ENCODE measurements around the gene ZBTB8A.

GRCh38 chr1:32500387-32501209 is 38.6 kb upstream of the ZBTB8A start:
- TF ChIP-seq YY1 (IDR thresholded peaks at IDR 0.05; ENCODE audit: low read depth, low read length) (peak; percentile 88), CTCF (IDR thresholded peaks at IDR 0.05 in 2 of 3, conservative IDR thresholded peaks at IDR 0.05 in 1 of 3; ENCODE audit: control insufficient read depth in 2 of 3, extremely low read depth in 1 of 3, insufficient read depth in 1 of 3, low read depth in 3 of 3, low read length in 3 of 3) (no peak), SIN3A (IDR thresholded peaks at IDR 0.05; ENCODE audit: low read depth, low read length) (no peak), HDAC2 (IDR thresholded peaks at IDR 0.05) (no peak), SMAD1 (IDR thresholded peaks at IDR 0.05; ENCODE audit: low read depth, partially characterized antibody) (no peak), ATF7 (IDR thresholded peaks at IDR 0.05; ENCODE audit: low read depth) (no peak), SREBF1 (IDR thresholded peaks at IDR 0.05; ENCODE audit: low read length) (no peak), POLR2A (IDR thresholded peaks at IDR 0.05; ENCODE audit: low read depth, low read length) (peak; percentile 32; the same call in 1 of the 2 replicates), TAF1 (IDR thresholded peaks at IDR 0.05; ENCODE audit: borderline replicate concordance, low read depth, low read length) (no peak), CHD2 (IDR thresholded peaks at IDR 0.05; ENCODE audit: borderline replicate concordance, low read depth, low read length) (no peak), CBFB (IDR thresholded peaks at IDR 0.05; ENCODE audit: low read depth) (no peak)
